ENCODE results near the gene PDP2.

The PDP2 gene

GRCh38 chr16:66918803-66919568 is 38.7 kb downstream of the PDP2 start, which contains the start of gene CDH16:
Gene CDH16 (minus strand): TSS chr16:66918885. CDS start chr16:66918065, 820 bp downstream.
- H2AFZ ChIP-seq, result no peak within 1 kb of the TSS
- peaks cover 3% of the 10 kb centered on the region for H3K4me1 ChIP-seq
- H3K36me3 ChIP-seq (ENCODE audit: control insufficient read depth, insufficient read depth, low read length), result no peaks in the 10 kb centered on the region
- no peak within 1 kb of the TSS for H3K9ac ChIP-seq
- H3K79me2 ChIP-seq, result no peaks in the 10 kb centered on the region
- H3K27ac ChIP-seq, result no peak within 1 kb of the TSS
- H3K4me2 ChIP-seq (ENCODE audit: low read length), result no peak within 1 kb of the TSS
- no peaks in the 10 kb centered on the region for H3K27me3 ChIP-seq (ENCODE audit: control insufficient read depth, insufficient read depth, low read length)
- no peak for TF ChIP-seq CTCF (IDR thresholded peaks at IDR 0.05)
- no peaks in the 10 kb centered on the region for H3K9me3 ChIP-seq (ENCODE audit: control insufficient read depth, low read length)
- H3K4me3 ChIP-seq (ENCODE audit: low read depth, low read length), result no peak within 1 kb of the TSS

- no peak overlapping the region for H3K4me2 ChIP-seq (ENCODE audit: low read length)
- H3K4me1 ChIP-seq, result peaks cover 3% of the 10 kb centered on the region
- H3K9me3 ChIP-seq (ENCODE audit: control insufficient read depth, low read length), result no peaks in the 10 kb centered on the region
- H2AFZ ChIP-seq, result no peak overlapping the region
- H3K27ac ChIP-seq, result no peak overlapping the region
- H3K36me3 ChIP-seq (ENCODE audit: control insufficient read depth, insufficient read depth, low read length), result no peaks in the 10 kb centered on the region
- H3K27me3 ChIP-seq (ENCODE audit: control insufficient read depth, insufficient read depth, low read length), result no peaks in the 10 kb centered on the region
- H3K79me2 ChIP-seq, result no peaks in the 10 kb centered on the region
- no peak overlapping the region for H3K9ac ChIP-seq
- no peak for TF ChIP-seq CTCF (IDR thresholded peaks at IDR 0.05)
- no peak overlapping the region for H3K4me3 ChIP-seq (ENCODE audit: low read depth, low read length)
These were observed 39.4 kb downstream of the PDP2 start for GRCh38 chr16:66919569-66920298.

GRCh38 chr16:66920299-66920590 is 39.9 kb downstream of the PDP2 start:
- Histone ChIP-seq H3K4me1 (peaks cover 3% of the 10 kb centered on the region), H3K9ac (no peak overlapping the region), H3K9me3 (ENCODE audit: control insufficient read depth, low read length) (no peaks in the 10 kb centered on the region), H3K36me3 (ENCODE audit: control insufficient read depth, insufficient read depth, low read length) (no peaks in the 10 kb centered on the region), H3K79me2 (no peaks in the 10 kb centered on the region), H3K27me3 (ENCODE audit: control insufficient read depth, insufficient read depth, low read length) (no peaks in the 10 kb centered on the region), H3K27ac (no peak overlapping the region), H3K4me3 (ENCODE audit: low read depth, low read length) (no peak overlapping the region), H2AFZ (no peak overlapping the region), H3K4me2 (ENCODE audit: low read length) (no peak overlapping the region)
- no peak for TF ChIP-seq CTCF (IDR thresholded peaks at IDR 0.05)

- Histone ChIP-seq H3K9me3 (ENCODE audit: control insufficient read depth, low read length) (no peaks in the 10 kb centered on the region), H3K4me2 (ENCODE audit: low read length) (no peak overlapping the region), H3K79me2 (no peaks in the 10 kb centered on the region), H3K9ac (no peak overlapping the region), H3K4me3 (ENCODE audit: low read depth, low read length) (no peak overlapping the region), H3K27me3 (ENCODE audit: control insufficient read depth, insufficient read depth, low read length) (no peaks in the 10 kb centered on the region), H3K4me1 (peaks cover 3% of the 10 kb centered on the region), H3K27ac (no peak overlapping the region), H2AFZ (no peak overlapping the region), H3K36me3 (ENCODE audit: control insufficient read depth, insufficient read depth, low read length) (no peaks in the 10 kb centered on the region)
- TF ChIP-seq CTCF (IDR thresholded peaks at IDR 0.05), result no peak
These were observed 40.8 kb downstream of the PDP2 start for GRCh38 chr16:66920924-66921680.

Data from parathyroid adenoma (tissue), 2 donors.